Measurements from ENCODE around the gene HEY2.
A peak's percentile ranks its signal among the peaks of the same experiment; 100 is the strongest.

HEY2 gene

GRCh38 chr6:125745281-125746018 lies 4.0 kb upstream of the HEY2 start:
- DNase-seq = no peak

DNA sequence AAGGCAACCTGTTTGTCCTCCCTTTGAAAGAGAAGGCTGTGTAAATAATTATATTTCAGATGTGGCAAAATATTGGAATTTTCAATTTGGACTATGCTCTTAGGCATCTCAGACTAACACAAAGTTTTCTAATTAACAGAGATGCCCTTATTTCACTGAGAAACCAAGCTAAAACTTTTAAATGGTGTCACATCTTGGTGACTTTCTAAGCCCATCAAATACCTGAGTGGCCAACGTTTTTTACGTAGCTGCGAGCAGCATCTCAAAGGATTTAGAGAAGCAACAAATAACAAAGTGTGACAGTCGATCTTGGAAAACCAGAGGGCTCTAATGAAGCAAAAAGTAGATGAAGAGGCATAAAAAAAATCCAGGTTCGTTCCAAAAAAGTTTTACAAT lies 3.4 kb upstream of the HEY2 start:
- DNase-seq = no peak

DNA sequence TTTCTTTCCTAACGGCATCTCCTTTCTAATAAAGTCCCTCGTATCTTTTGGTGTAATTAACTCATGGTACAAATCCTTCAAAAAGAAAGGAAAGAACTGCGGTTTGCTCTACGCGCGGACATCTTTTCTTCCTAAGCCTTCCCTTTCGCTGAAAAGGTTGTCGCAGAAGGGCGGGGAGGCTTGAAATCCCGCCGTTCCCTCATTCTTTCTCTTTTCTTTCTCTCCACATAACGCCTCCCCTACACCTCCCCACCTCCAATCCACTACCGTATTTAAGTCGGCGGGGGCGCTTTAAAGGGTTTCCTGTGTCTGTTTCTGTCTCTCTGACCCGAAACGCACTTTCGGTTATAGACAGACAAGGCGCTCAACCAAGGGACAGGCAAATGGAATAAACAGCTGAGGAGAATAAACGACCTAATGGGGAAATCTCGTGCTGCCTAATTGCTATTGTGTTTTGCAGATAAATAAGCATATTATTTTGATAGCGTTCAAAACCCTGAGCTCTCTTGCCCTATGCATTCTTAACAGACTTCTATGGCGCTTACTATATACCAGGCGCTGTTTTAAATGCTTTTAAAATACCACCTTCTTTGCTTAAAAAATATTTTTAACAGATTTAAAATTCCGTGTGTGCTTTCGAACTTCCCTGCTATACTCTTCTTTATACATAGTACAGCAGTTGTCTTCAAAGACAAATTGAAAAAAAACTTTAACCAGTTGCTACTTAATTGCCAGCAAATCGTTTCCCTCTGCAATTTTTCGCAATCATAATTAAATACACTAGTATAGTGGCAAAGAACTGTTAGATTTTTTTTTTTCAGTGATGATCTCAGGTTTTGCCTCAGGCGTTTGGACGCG lies 2.5 kb upstream of the HEY2 start:
- DNase-seq = peak; percentile 83

DNA sequence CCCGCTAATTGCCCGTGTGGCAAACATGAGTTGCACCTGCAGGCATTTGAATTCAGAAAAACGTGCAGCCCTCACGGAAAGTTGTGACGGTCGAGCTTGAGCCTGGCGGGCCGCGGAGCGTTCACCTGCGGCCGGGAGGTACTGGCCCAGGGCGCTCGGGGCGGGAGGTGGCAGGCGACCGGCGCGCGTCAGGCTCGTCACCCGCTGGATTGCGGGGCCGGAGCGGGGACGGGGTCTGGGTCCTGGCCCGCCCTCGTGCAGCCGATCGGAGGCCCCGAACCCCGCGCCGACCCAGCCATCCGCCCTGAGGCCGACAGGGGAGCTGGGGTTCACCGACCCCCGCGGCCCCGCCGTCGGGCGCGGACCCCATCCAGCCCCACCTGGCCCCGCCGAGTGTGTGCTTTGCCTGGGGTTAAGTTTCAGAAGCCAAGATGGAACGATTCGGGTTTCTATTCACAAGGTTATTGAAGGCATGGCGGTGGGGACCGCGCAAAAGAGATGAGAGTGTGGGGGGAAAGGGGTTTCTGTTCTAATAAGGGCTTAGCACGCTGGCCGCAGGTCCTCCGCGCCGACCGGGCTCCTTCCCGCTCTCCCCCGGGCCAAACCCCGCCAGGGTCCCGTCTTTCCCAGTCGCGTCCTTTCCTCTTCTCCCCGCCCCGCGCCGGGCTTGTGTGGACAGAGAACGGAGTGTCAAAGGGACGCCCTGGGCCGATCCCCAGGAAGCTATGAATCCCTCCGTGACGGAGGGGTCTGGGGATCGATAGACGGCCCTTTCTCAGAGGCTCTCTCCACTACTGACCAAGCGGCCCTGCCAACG lies 1.6 kb upstream of the HEY2 start:
- peak; percentile 57 for DNase-seq

DNA sequence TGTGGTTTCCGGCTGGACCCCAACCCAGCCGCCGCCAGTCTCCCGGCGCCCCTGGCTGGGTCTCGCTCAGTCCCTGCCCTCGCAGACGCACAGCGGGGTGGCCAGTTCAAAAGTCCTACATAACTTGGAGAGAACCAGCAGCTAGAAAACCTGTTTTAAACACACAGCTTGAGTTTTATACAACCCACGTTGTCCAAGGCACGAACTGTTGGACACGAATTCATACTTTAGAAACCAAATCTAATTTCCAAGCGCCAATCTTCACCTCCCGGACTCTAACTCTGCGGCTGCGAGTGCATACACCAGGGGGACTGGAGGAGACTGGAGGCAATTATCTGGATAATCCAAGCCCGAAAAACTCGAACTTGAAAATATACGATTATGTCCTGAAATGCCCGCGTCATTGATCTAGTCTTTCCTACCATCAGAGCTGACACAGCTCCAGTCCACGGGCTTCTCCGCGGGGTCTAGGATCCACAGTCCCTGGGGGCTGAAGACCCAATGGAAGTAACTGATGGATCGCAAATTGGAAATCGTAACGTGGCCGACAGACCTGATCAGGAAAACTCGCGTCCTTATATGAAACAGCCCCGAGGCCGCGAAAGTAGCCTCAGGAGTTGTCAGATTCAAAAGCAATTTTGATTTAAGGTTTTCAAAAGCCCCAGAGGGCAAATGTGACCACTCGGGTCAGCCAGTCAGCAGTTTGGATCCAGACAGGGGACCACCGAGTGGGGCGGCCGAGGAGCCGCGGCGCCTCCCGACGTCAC lies 843 bp upstream of the HEY2 start:
- DNase-seq = peak; percentile 57

GRCh38 chr6:125749865-125750691 lies 646 bp downstream of the HEY2 start:
- peak; percentile 56 for DNase-seq

DNA sequence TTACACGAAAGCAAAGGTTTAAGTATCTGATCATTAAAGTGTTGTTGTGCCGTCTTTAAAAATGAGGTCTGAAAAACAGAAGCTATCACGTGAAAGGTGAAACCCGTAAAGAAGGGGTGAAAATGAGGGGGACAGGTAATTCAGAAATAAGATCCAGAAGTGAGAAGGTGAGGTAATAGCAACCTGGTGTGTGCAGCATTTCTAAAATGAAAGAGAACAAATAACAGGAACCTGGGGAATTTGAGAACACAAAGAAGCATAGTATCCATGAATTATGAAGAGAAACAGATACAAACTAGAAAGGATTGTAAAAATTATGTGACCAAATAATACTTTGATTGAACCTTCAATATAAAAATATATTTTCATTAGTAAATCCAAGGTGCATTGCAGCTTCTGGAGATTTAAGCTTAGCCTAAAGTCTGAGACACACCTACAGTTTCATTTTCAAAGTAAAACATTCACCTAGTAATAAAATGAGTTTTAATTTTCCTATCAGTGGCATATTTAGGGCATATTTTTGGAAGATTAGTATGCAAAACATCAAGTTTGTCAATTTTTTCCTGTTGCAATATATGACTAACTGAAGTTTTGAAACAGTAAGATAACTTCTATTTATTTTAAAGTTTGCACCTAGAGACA lies 1.4 kb downstream of the HEY2 start:
- no peak for DNase-seq

DNA sequence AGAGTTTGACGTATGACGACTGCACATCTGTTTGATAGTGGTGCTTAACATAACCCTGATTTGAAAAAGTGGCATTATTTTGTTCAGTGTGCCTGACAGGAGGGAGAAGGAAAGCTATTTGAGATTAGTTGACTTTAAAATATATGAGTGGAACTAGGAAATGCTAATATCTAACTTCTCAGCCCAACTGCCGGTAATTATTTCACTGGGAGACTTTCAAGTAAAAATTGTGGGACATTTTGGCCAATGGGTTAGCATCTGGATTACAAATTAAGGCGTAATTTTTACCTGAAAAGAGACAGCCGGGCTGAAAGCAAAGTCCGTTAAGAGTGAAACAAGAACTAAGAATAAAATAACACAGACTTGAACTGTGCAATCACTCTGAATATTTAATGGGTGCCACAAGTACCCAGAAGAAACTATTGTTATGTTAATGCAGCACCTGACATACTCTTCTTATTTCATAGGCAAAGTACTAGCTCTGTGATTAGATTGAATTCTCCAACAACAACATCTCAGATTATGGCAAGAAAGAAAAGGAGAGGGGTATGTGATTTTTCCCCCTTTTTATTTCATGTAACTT lies 2.0 kb downstream of the HEY2 start:
- no peak for DNase-seq

DNA sequence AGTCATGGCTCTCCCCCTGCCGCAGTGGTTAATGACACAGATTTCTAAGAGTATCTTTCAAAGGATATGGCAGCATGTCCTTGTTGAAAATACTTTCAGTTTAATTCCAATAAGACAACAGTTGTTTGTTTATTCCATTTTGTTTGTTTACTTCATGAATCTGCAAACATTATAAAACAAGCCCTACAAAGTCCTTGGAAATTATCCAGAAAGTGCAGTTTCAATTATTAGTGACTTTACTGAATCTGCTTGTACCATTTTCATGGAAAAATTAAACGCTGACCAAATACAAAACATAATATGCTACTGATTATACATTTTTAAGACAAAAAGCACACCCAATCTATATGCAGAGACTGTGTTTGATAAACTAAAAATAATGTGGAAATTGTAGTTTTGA lies 3.3 kb downstream of the HEY2 start:
- DNase-seq = no peak

GRCh38 chr6:125753218-125753936 lies 3.9 kb downstream of the HEY2 start:
- peak; percentile 20 for DNase-seq

GRCh38 chr6:125753937-125754259 lies 4.5 kb downstream of the HEY2 start:
- no peak for DNase-seq

GRCh38 chr6:125754566-125754965 lies 5.1 kb downstream of the HEY2 start:
- DNase-seq = no peak

- DNase-seq = no peak
These were observed 9.9 kb downstream of the HEY2 start for GRCh38 chr6:125759184-125759902.

DNA sequence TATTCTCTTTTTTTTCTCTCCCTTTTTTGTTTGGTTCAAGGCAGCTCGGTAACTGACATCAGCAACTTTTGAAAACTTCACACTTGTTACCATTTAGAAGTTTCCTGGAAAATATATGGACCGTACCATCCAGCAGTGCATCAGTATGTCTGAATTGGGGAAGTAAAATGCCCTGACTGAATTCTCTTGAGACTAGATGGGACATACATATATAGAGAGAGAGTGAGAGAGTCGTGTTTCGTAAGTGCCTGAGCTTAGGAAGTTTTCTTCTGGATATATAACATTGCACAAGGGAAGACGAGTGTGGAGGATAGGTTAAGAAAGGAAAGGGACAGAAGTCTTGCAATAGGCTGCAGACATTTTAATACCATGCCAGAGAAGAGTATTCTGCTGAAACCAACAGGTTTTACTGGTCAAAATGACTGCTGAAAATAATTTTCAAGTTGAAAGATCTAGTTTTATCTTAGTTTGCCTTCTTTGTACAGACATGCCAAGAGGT lies 10.6 kb downstream of the HEY2 start:
- DNase-seq = no peak

DNA sequence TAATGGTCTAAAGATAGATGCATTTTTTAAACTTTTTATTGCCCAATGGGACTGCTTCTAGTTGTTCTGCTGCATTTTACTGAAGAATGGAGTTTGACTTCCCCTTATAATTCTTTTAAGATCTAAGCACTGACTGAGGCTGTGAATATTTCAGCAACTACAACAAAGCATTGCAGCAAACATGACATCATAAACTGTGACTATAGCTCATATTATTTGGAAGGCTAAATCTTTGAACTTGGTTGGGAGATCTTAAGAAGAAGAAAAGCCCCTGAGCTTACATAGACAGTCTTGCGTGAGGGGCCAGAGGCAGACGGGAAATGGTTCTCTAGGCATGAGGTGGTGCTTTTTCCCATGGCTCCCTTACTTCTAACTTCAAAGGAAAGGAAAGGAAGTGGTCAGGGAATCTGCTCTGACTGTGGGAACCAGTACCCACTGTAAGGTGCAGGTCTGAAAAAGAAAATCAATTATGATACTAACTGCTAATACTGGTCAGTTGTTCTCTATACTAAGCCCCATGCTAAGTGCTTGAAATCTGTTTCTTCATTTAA lies 14.8 kb downstream of the HEY2 start:
- no peak for DNase-seq

DNA sequence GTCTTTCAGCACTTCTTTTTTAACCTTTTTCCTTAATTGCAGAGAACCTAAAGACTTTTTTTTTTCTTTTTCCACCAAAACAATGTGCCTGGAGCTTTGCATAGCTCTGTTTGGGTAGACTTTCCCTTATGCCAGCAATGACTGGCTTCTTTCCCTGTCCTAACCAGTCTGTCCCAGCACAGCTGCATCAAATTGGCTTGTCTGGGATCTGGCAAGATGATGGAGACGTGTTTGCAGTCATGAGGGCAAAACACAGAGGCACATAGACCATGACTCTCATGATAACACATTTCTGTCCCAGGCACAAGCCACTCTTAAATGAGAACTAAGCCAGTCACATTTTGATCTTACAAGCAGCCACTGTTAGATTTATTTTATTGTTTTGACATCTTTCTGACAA lies 16.5 kb downstream of the HEY2 start:
- no peak for DNase-seq

GRCh38 chr6:125766641-125767040 lies 17.2 kb downstream of the HEY2 start:
- no peak for DNase-seq

DNA sequence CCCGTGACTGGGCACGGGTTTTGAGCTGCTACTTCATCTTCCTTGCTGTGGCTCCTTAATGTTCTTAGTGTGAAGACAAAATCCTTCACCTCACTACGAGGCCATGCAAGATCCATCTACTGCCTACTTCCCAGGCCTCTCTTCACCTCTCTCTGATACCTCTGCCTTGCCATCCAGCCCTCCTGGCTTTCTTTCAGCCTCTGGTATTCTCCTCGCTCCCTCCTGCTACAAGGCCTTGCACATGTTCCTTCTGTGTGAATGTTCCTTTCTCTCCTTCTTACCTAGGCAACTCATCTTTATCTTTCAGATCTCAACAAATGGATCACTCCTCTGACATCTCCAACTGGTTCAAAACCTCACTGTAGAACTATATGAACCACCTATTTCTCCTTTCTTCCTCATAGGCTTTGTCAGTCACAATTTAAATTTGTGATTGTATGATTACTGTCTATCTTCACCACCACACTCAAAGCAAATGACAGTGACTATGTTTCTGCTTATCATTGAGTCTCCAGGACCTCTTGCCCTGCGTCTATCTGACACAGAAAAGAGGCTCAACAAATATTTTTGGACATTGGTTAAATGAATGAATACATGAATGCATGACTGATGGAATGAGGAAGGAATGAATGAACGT lies 19.8 kb downstream of the HEY2 start:
- no peak for DNase-seq
